H9 (cell line): ENCODE data around the gene SMURF1. TPM values are rescaled to one million over a fixed set of nuclear protein-coding genes. Genes with fewer than 3 reads are reported as not detected.

Experiments used
- DNase-seq: peaks from one replicate; pipeline ENCODE4 v3.0.0-alpha.2; 2017
- H2AFZ ChIP-seq: one replicate; pipeline ENCODE4 v1.6.1; 2013; ENCODE audit warnings: mild to moderate bottlenecking, low read length, control low read depth, moderate library complexity
- H2AK5ac ChIP-seq: 2 replicates; pipeline ENCODE4 v1.6.1; 2013; ENCODE audit warnings: low read length, control low read depth, mixed read lengths; ENCODE audit not compliant: insufficient read length
- H2BK120ac ChIP-seq: one replicate; pipeline ENCODE4 v1.6.1; 2013; ENCODE audit warnings: low read depth, mild to moderate bottlenecking, low read length, control low read depth, inconsistent platforms; ENCODE audit not compliant: poor library complexity, severe bottlenecking
- H2BK12ac ChIP-seq: 2 replicates; pipeline ENCODE4 v1.6.1; 2013; ENCODE audit warnings: low read length, control low read depth, mixed read lengths, low read depth; ENCODE audit not compliant: insufficient read length
- H2BK15ac ChIP-seq: 2 replicates; pipeline ENCODE4 v1.6.1; 2013; ENCODE audit warnings: low read depth, low read length, control low read depth
- H2BK20ac ChIP-seq: one replicate; pipeline ENCODE4 v1.6.1; 2013; ENCODE audit warnings: low read depth, mild to moderate bottlenecking, low read length, control low read depth, inconsistent platforms; ENCODE audit not compliant: poor library complexity, severe bottlenecking
- H2BK5ac ChIP-seq: 2 replicates; pipeline ENCODE4 v1.6.1; 2013; ENCODE audit warnings: low read length, control low read depth, mixed read lengths; ENCODE audit not compliant: insufficient read length
- H3K14ac ChIP-seq: 2 replicates; pipeline ENCODE4 v1.6.1; 2013; ENCODE audit warnings: low read length, control low read depth; ENCODE audit not compliant: insufficient read depth
- H3K18ac ChIP-seq: 2 replicates; pipeline ENCODE4 v1.6.1; 2013; ENCODE audit warnings: low read depth, mild to moderate bottlenecking, mixed read lengths, low read length, control low read depth; ENCODE audit not compliant: insufficient read length
- H3K23ac ChIP-seq: 2 replicates; pipeline ENCODE4 v1.6.1; 2013; ENCODE audit warnings: low read length, control low read depth, mixed read lengths, low read depth; ENCODE audit not compliant: insufficient read length
- H3K23me2 ChIP-seq: 2 replicates; pipeline ENCODE4 v1.6.1; 2013; ENCODE audit warnings: low read depth, mild to moderate bottlenecking, mixed read lengths, low read length, control low read depth; ENCODE audit not compliant: insufficient read length, poor library complexity, severe bottlenecking
- H3K27ac ChIP-seq: 2 replicates; pipeline ENCODE4 v1.5.1; 2013; ENCODE audit warnings: low read length, control low read depth, mixed read lengths, low read depth; ENCODE audit not compliant: insufficient read length
- H3K27me3 ChIP-seq: 2 replicates; pipeline ENCODE4 v1.6.1; 2013; ENCODE audit warnings: low read length, control low read depth, inconsistent platforms; ENCODE audit not compliant: insufficient read depth
- H3K4ac ChIP-seq: 2 replicates; pipeline ENCODE4 v1.6.1; 2013; ENCODE audit warnings: low read depth, mild to moderate bottlenecking, control low read depth, inconsistent platforms, low read length, moderate library complexity
- H3K4me1 ChIP-seq: 2 replicates; pipeline ENCODE4 v1.6.1; 2013; ENCODE audit warnings: low read length, control low read depth, inconsistent platforms; ENCODE audit not compliant: insufficient read depth
- H3K4me2 ChIP-seq: 2 replicates; pipeline ENCODE4 v1.6.1; 2013; ENCODE audit warnings: low read length, control low read depth, mixed read lengths; ENCODE audit not compliant: insufficient read length, insufficient read depth
- H3K56ac ChIP-seq: 2 replicates; pipeline ENCODE4 v1.6.1; 2013; ENCODE audit warnings: low read depth, mild to moderate bottlenecking, mixed read lengths, low read length, control low read depth; ENCODE audit not compliant: insufficient read length
- H3K79me1 ChIP-seq: 2 replicates; pipeline ENCODE4 v1.6.1; 2013; ENCODE audit warnings: low read depth, mild to moderate bottlenecking, moderate library complexity, low read length, control low read depth, inconsistent platforms; ENCODE audit not compliant: insufficient read depth, poor library complexity, severe bottlenecking
- H3K79me2 ChIP-seq: 2 replicates; pipeline ENCODE4 v1.6.1; 2013; ENCODE audit warnings: low read length, control low read depth, inconsistent platforms; ENCODE audit not compliant: insufficient read depth
- H3K9ac ChIP-seq: 2 replicates; pipeline ENCODE4 v1.6.1; 2013; ENCODE audit warnings: low read length, control low read depth, mixed read lengths; ENCODE audit not compliant: insufficient read length; ENCODE audit errors: extremely low read depth
- H3K9me3 ChIP-seq: one replicate; pipeline ENCODE4 v1.6.1; 2013; ENCODE audit warnings: low read depth, low read length, inconsistent platforms; ENCODE audit not compliant: control insufficient read depth
- H3T11ph ChIP-seq: one replicate; pipeline ENCODE4 v1.6.1; 2013; ENCODE audit warnings: mild to moderate bottlenecking, low read length, control low read depth, inconsistent platforms
- H4K20me1 ChIP-seq: one replicate; pipeline ENCODE4 v1.6.1; 2013; ENCODE audit not compliant: control insufficient read depth, insufficient read length, insufficient read depth
- H4K5ac ChIP-seq: 2 replicates; pipeline ENCODE4 v1.6.1; 2013; ENCODE audit warnings: low read depth, mild to moderate bottlenecking, mixed read lengths, low read length, control low read depth; ENCODE audit not compliant: insufficient read length
- H4K8ac ChIP-seq: replicated peaks from 2 replicates; pipeline ENCODE4 v1.6.1; 2013; ENCODE audit warnings: low read length, control low read depth, mixed read lengths, low read depth; ENCODE audit not compliant: insufficient read length
- H4K91ac ChIP-seq: 2 replicates; pipeline ENCODE4 v1.6.1; 2013; ENCODE audit warnings: low read depth, mild to moderate bottlenecking, moderate library complexity, mixed read lengths, low read length, control low read depth; ENCODE audit not compliant: insufficient read length
- H3K27ac Mint-ChIP-seq, 3 experiments: 2 replicates in 2 of 3; 3 replicates in 1 of 3; pipeline ENCODE4 v1.8.0; 2020 to 2021; ENCODE audit warnings: mixed read lengths in 3 of 3, mild to moderate bottlenecking in 1 of 3, moderate library complexity in 1 of 3
- H3K27me3 Mint-ChIP-seq: 2 replicates; pipeline ENCODE4 v1.8.0; 2021; ENCODE audit warnings: low read depth, mild to moderate bottlenecking, moderate library complexity, mixed read lengths
- H3K36me3 Mint-ChIP-seq, 3 experiments: 2 replicates in 2 of 3; 3 replicates in 1 of 3; pipeline ENCODE4 v1.8.0; 2020 to 2021; ENCODE audit warnings: low read depth in 3 of 3, mixed read lengths in 3 of 3; ENCODE audit not compliant: insufficient read depth in 1 of 3
- H3K4me1 Mint-ChIP-seq, 2 experiments: 2 replicates each; pipeline ENCODE4 v1.8.0; 2020; ENCODE audit warnings: mixed read lengths in 2 of 2
- H3K4me3 Mint-ChIP-seq, 2 experiments: 2 replicates in 1 of 2; 3 replicates in 1 of 2; pipeline ENCODE4 v1.8.0; 2020 to 2021; ENCODE audit warnings: mild to moderate bottlenecking in 2 of 2, mixed read lengths in 2 of 2, moderate library complexity in 1 of 2
- H3K9me3 Mint-ChIP-seq, 2 experiments: 2 replicates in 1 of 2; 3 replicates in 1 of 2; pipeline ENCODE4 v1.8.0; 2020; ENCODE audit warnings: mild to moderate bottlenecking in 2 of 2, mixed read lengths in 2 of 2, moderate library complexity in 1 of 2
- CTCF ChIP-seq: fragments of 200-600 bp; sonication (generic); conservative IDR thresholded peaks from 3 replicates; pipeline ENCODE4 v1.8.0; 2021; ENCODE audit warnings: antibody characterized with exemption, mild to moderate bottlenecking
- WGBS: extraction: QIAGEN DNeasy Blood & Tissue Kit; methylation state at CpG from one replicate; pipeline ENCODE4 v1.1.7; 2013; ENCODE audit warnings: missing lambda C conversion rate, low lambda C conversion rate, mixed read lengths; ENCODE audit not compliant: insufficient read length; ENCODE audit errors: extremely low coverage; 5-methylcytosine and 5-hydroxymethylcytosine counted together
- total RNA-seq: library from RNA; stranded (reverse); gene quantifications from 2 replicates; pipeline ENCODE4 v1.2.1, GENCODE V29; 2021

Gene SMURF1
- total RNA-seq, 1 experiment from 2014 or later = 29.4 TPM

- no peak overlapping the region for H2BK15ac ChIP-seq
- H2BK5ac ChIP-seq = no peak overlapping the region
- H2BK120ac ChIP-seq = no peak overlapping the region
- H2AK5ac ChIP-seq = no peak overlapping the region
- no peak for TF ChIP-seq CTCF
- H3K27ac ChIP-seq = no peak overlapping the region
- H3K27me3 Mint-ChIP-seq = no peaks in the 10 kb centered on the region
- no peak overlapping the region for H2BK12ac ChIP-seq
- H3K9ac ChIP-seq = no peak overlapping the region
- H4K91ac ChIP-seq = no peak overlapping the region
- H3T11ph ChIP-seq = no peak overlapping the region
- H3K79me1 ChIP-seq = peaks cover 3% of the 10 kb centered on the region
- DNase-seq = no peak
- H3K4me3 Mint-ChIP-seq = no peak overlapping the region
- no peak overlapping the region for H2AFZ ChIP-seq
- peaks cover 39% of the 10 kb centered on the region; the same call in 1 of the 2 replicates for H3K79me2 ChIP-seq
- H3K4me1 ChIP-seq = 0 out of 2 replicates have a peak, but pooled peaks cover 1% of the 10 kb centered on the region
- H3K36me3 Mint-ChIP-seq = peaks cover 0 to 5% (median 4%) of the 10 kb centered on the region in 3 experiments; a peak in 5 of 7 replicates
- no peaks in the 10 kb centered on the region for H3K9me3 ChIP-seq
- H3K4me2 ChIP-seq = no peak overlapping the region
- no peaks in the 10 kb centered on the region for H3K23me2 ChIP-seq
- WGBS = no CpG with 5 or more reads among the region's 4 CpGs
- H4K5ac ChIP-seq = no peak overlapping the region
- H3K4me1 Mint-ChIP-seq = peaks cover 47 to 55% of the 10 kb centered on the region in 2 experiments
- no peak overlapping the region for H2BK20ac ChIP-seq
- H3K27me3 ChIP-seq = no peaks in the 10 kb centered on the region
- H4K8ac ChIP-seq = no peak overlapping the region
- no peak overlapping the region for H3K14ac ChIP-seq
- no peak overlapping the region for H3K18ac ChIP-seq
- no peak overlapping the region for H3K27ac Mint-ChIP-seq
- no peaks in the 10 kb centered on the region for H3K9me3 Mint-ChIP-seq
- no peak overlapping the region for H3K56ac ChIP-seq
- no peak overlapping the region for H3K23ac ChIP-seq
- no peak overlapping the region for H3K4ac ChIP-seq
- no peaks in the 10 kb centered on the region for H4K20me1 ChIP-seq
Observed at GRCh38 chr7:99135938-99136337, 8.0 kb downstream of the SMURF1 start.
